Measurements from ENCODE around the gene PRSS22. TPM values are rescaled to one million over a fixed set of nuclear protein-coding genes. Genes with fewer than 3 reads are reported as not detected.

Gene PRSS22
- total RNA-seq, 2 experiments from 2014 or later, result not detected

DNA sequence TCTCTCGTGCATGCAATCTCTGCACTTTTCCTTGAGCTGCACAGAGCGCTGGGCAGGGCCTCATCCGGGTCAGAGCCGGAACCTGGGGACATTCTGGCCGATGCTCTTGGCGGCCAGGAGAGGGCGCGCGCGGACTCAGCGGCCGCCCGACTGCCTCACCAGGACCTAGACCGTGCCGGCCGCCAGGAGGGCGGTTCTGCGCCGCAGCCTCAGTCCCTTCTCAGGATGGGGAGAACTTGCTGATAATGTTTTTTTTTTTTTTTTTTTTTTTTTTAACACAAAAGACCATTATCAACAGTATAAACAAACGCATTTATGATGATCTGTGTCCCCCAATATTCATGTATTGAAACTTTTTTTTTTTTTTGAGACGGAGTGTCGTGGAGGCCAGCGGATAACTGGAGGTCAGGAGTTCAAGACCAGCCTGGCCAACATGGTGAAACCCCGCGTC is 17.0 kb upstream of the PRSS22 start:
- H3K79me2 ChIP-seq (ENCODE audit: insufficient read depth, low read depth, low read length), result no peaks in the 10 kb centered on the region
- ChIA-PET POLR2A (no interaction called here), CTCF (ENCODE audit: unreplicated experiment) (no interaction called here)
- H3K4me3 ChIP-seq (ENCODE audit: low read depth, low read length, poor library complexity, severe bottlenecking), result no peak overlapping the region
- no peaks in the 10 kb centered on the region for H4K20me1 ChIP-seq (ENCODE audit: insufficient read depth, low read length)
- H2AFZ ChIP-seq (ENCODE audit: low read length), result no peak overlapping the region
- no peaks in the 10 kb centered on the region for H3K4me1 ChIP-seq (ENCODE audit: insufficient read depth, low read length, poor library complexity, severe bottlenecking)
- H3K9me2 ChIP-seq (ENCODE audit: insufficient read depth, low read length), result no peaks in the 10 kb centered on the region
- no peak overlapping the region for H3K4me2 ChIP-seq (ENCODE audit: low read length)
- TF ChIP-seq, protein P1, sequence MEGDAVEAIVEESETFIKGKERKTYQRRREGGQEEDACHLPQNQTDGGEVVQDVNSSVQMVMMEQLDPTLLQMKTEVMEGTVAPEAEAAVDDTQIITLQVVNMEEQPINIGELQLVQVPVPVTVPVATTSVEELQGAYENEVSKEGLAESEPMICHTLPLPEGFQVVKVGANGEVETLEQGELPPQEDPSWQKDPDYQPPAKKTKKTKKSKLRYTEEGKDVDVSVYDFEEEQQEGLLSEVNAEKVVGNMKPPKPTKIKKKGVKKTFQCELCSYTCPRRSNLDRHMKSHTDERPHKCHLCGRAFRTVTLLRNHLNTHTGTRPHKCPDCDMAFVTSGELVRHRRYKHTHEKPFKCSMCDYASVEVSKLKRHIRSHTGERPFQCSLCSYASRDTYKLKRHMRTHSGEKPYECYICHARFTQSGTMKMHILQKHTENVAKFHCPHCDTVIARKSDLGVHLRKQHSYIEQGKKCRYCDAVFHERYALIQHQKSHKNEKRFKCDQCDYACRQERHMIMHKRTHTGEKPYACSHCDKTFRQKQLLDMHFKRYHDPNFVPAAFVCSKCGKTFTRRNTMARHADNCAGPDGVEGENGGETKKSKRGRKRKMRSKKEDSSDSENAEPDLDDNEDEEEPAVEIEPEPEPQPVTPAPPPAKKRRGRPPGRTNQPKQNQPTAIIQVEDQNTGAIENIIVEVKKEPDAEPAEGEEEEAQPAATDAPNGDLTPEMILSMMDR (conservative IDR thresholded peaks at IDR 0.05; ENCODE audit: low read length), result peak; percentile 88
- TF ChIP-seq EZH2phosphoT487 (IDR thresholded peaks at IDR 0.05; ENCODE audit: borderline replicate concordance, low read depth, low read length), result no peak
- DNase-seq (ENCODE audit: low spot score), result peak; percentile 79
- BruUV-seq (replicated peaks), result no TSS peak
- H3K36me3 ChIP-seq (ENCODE audit: insufficient read depth, low read length), result no peaks in the 10 kb centered on the region
- H3K27ac ChIP-seq (ENCODE audit: low read depth, low read length, poor library complexity, severe bottlenecking), result no peak overlapping the region
- peaks cover 5% of the 10 kb centered on the region for H3K9me3 ChIP-seq (ENCODE audit: low read length)
- intact Hi-C loops (cut with micrococcal nuclease; ENCODE audit: unreplicated experiment), result no loop called here

DNA sequence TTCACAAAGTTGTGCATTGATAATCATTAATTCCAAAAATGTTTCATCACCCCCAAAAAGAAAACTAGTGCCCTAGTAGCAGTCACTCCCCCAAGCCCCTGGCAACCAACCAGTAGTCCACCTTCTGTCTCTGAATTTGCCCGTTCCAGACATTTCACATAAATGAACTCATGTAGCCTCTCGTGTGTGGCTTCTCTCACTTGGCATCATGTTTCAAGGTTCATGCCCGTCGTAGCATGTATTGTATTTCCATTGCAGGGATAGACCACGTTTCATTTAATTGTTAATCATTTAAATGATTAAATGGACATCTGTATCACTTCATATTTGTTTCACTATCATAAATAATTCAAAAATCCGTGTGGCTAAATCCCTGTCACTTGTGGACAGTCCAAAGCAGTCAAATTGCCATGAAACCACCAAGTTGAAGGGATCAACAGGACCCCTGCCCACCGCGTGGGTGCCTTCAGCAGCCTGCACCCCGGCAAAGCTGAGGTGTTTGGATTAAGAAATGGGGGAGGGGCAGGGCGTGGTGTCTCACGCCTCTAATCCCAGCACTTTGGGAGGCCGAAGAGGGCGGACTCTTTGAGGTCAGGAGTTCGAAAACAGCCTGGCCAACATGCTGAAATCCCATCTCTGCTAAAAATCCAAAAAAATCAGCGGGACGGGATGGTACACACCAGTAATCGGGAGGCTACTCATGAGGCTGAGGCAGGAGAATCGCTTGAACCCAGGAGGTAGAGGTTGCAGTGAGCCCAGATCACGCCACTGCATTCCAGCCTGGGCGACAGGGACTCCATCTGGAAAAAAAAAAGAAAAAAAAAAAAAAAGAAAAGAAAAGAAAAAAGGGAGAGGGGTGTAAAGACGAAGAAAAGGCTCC is 16.3 kb upstream of the PRSS22 start:
- DNase-seq (ENCODE audit: low spot score), result no peak
- intact Hi-C loops (cut with micrococcal nuclease; ENCODE audit: unreplicated experiment), result no loop called here
- BruUV-seq (replicated peaks), result no TSS peak
- Histone ChIP-seq H3K4me2 (ENCODE audit: low read length) (no peak overlapping the region), H3K27ac (ENCODE audit: low read depth, low read length, poor library complexity, severe bottlenecking) (no peak overlapping the region), H3K9me2 (ENCODE audit: insufficient read depth, low read length) (no peaks in the 10 kb centered on the region), H3K9me3 (ENCODE audit: low read length) (no peaks in the 10 kb centered on the region), H3K4me3 (ENCODE audit: low read depth, low read length, poor library complexity, severe bottlenecking) (no peak overlapping the region), H3K79me2 (ENCODE audit: insufficient read depth, low read depth, low read length) (no peaks in the 10 kb centered on the region), H4K20me1 (ENCODE audit: insufficient read depth, low read length) (no peaks in the 10 kb centered on the region), H3K4me1 (ENCODE audit: insufficient read depth, low read length, poor library complexity, severe bottlenecking) (no peaks in the 10 kb centered on the region), H2AFZ (ENCODE audit: low read length) (no peak overlapping the region), H3K36me3 (ENCODE audit: insufficient read depth, low read length) (no peaks in the 10 kb centered on the region)
- TF ChIP-seq, protein P1 (conservative IDR thresholded peaks at IDR 0.05; ENCODE audit: low read length), result no peak
- no peak for TF ChIP-seq EZH2phosphoT487 (IDR thresholded peaks at IDR 0.05; ENCODE audit: borderline replicate concordance, low read depth, low read length)
- ChIA-PET POLR2A (no interaction called here), CTCF (ENCODE audit: unreplicated experiment) (no interaction called here)

DNA sequence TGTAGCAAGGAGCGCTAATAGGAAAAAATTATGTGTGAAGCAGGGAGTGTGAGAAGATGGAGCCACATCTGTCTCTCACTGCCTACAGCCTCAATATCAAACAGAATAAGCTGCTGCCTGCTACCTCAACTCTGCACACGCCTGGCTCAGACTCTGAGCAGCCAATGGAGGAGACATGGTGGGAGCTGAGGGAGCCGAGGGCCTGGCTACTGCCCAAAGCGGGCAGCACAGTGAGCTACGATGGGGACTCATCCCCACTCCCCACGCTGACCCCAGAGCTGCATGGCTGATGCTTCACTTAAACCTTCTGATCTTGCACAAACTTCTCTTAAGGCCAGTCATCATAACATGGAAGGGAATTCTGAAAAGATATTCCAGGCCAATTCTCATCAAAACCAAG is 14.0 kb upstream of the PRSS22 start:
- BruUV-seq (replicated peaks), result no TSS peak
- H3K9me3 ChIP-seq (ENCODE audit: low read length), result no peaks in the 10 kb centered on the region
- intact Hi-C loops (cut with micrococcal nuclease; ENCODE audit: unreplicated experiment), result no loop called here
- TF ChIP-seq, protein P1 (conservative IDR thresholded peaks at IDR 0.05; ENCODE audit: low read length), result no peak
- no peak for TF ChIP-seq EZH2phosphoT487 (IDR thresholded peaks at IDR 0.05; ENCODE audit: borderline replicate concordance, low read depth, low read length)
- no peak for DNase-seq (ENCODE audit: low spot score)
- no peak overlapping the region for H2AFZ ChIP-seq (ENCODE audit: low read length)
- POLR2A ChIA-PET, result interaction anchor here (0.6 kb wide), 2 partner anchors 15 to 156 kb away, joined by 4 to 8 read pairs; no protein-coding TSS in a partner anchor
- H3K4me2 ChIP-seq (ENCODE audit: low read length), result no peak overlapping the region
- H3K27ac ChIP-seq (ENCODE audit: low read depth, low read length, poor library complexity, severe bottlenecking), result no peak overlapping the region
- no peak overlapping the region for H3K4me3 ChIP-seq (ENCODE audit: low read depth, low read length, poor library complexity, severe bottlenecking)
- H3K4me1 ChIP-seq (ENCODE audit: insufficient read depth, low read length, poor library complexity, severe bottlenecking), result peaks cover 7% of the 10 kb centered on the region
- no peaks in the 10 kb centered on the region for H3K36me3 ChIP-seq (ENCODE audit: insufficient read depth, low read length)
- no peaks in the 10 kb centered on the region for H3K9me2 ChIP-seq (ENCODE audit: insufficient read depth, low read length)
- H3K79me2 ChIP-seq (ENCODE audit: insufficient read depth, low read depth, low read length), result no peaks in the 10 kb centered on the region
- H4K20me1 ChIP-seq (ENCODE audit: insufficient read depth, low read length), result no peaks in the 10 kb centered on the region
- CTCF ChIA-PET (ENCODE audit: unreplicated experiment), result no interaction called here
